Cardiac muscle cell (in vitro differentiated cells and primary cell): Measurements from ENCODE around the gene VPREB3. TPM values are rescaled to one million over a fixed set of nuclear protein-coding genes. Genes with fewer than 3 reads are reported as not detected.
A peak's percentile ranks its signal among the peaks of the same experiment; 100 is the strongest.

ENCODE experiments used
- DNase-seq, 2 donors: peaks; one replicate each; pipeline versions ENCODE4 v3.0.0 to v3.0.0-alpha.2; 2010 to 2017; ENCODE audit warnings: low read depth in 1 of 2, low spot score in 1 of 2
- H3K27ac ChIP-seq: fragments of 200-600 bp; sonication (generic); 2 replicates; pipeline ENCODE4 v1.5.1; 2016
- H3K27me3 ChIP-seq: fragments of 200-600 bp; sonication (generic); 2 replicates; pipeline ENCODE4 v1.6.0; 2016; ENCODE audit warnings: control low read depth
- H3K36me3 ChIP-seq: fragments of 200-600 bp; sonication (generic); 2 replicates; pipeline ENCODE4 v1.5.1; 2016; ENCODE audit warnings: control low read depth
- H3K4me1 ChIP-seq: fragments of 200-600 bp; sonication (generic); 2 replicates; pipeline ENCODE4 v1.8.1; 2017; ENCODE audit warnings: low read depth, mild to moderate bottlenecking, mixed run types
- H3K4me3 ChIP-seq: fragments of 200-600 bp; sonication (generic); 2 replicates; pipeline ENCODE4 v1.5.1; 2016; ENCODE audit warnings: mild to moderate bottlenecking
- H3K9me3 ChIP-seq: fragments of 200-600 bp; sonication (generic); 2 replicates; pipeline ENCODE4 v1.5.1; 2017; ENCODE audit warnings: low read depth, mild to moderate bottlenecking, control low read depth
- polyA plus RNA-seq: library from polyadenylated mRNA; unstranded; fragments of >200 nt; fragmentation: Nextera tagmentation; extraction: Ambion mirVana; gene quantifications from 2 replicates; pipeline ENCODE4 v1.2.1, GENCODE V29; 2016
- total RNA-seq: library from RNA; depleted of rRNA; stranded (reverse); fragments of >200 nt; gene quantifications from 2 replicates; pipeline ENCODE4 v1.2.3, GENCODE V29; 2016
- TF ChIP-seq, protein P1 (sequence below): IDR thresholded peaks from 2 replicates; pipeline ENCODE4 v1.5.1; 2012; ENCODE audit warnings: low read depth, mild to moderate bottlenecking, low read length

VPREB3 gene
- total and polyA plus RNA-seq, 2 experiments from 2014 or later = 2.5 to 3.5 TPM

DNA sequence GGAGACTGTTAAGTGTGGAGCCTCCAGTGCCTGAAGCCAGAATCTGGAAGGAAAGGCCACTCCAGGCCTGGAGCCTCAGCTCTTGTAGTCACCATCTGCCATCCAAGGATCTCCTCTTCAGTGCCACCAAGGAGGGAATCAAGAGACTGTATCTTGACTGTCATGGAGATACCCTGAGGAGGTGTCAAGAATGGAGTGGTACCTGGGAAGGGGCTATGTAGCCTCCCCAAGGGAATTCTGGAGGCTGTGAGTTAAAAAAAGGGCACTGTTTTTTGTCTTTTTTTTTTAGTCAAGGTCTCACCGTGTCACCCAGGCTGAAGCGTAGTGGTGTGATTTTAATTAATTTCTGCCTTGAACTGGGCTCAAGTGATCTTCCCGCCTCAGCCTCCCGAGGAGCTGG lies 5.3 kb upstream of the VPREB3 start:
- Histone ChIP-seq H3K27ac (no peak overlapping the region), H3K27me3 (no peaks in the 10 kb centered on the region), H3K4me1 (peaks cover 11% of the 10 kb centered on the region), H3K4me3 (no peak overlapping the region), H3K9me3 (no peaks in the 10 kb centered on the region), H3K36me3 (no peaks in the 10 kb centered on the region)
- no peak for DNase-seq
- TF ChIP-seq, protein P1, sequence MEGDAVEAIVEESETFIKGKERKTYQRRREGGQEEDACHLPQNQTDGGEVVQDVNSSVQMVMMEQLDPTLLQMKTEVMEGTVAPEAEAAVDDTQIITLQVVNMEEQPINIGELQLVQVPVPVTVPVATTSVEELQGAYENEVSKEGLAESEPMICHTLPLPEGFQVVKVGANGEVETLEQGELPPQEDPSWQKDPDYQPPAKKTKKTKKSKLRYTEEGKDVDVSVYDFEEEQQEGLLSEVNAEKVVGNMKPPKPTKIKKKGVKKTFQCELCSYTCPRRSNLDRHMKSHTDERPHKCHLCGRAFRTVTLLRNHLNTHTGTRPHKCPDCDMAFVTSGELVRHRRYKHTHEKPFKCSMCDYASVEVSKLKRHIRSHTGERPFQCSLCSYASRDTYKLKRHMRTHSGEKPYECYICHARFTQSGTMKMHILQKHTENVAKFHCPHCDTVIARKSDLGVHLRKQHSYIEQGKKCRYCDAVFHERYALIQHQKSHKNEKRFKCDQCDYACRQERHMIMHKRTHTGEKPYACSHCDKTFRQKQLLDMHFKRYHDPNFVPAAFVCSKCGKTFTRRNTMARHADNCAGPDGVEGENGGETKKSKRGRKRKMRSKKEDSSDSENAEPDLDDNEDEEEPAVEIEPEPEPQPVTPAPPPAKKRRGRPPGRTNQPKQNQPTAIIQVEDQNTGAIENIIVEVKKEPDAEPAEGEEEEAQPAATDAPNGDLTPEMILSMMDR = no peak

DNA sequence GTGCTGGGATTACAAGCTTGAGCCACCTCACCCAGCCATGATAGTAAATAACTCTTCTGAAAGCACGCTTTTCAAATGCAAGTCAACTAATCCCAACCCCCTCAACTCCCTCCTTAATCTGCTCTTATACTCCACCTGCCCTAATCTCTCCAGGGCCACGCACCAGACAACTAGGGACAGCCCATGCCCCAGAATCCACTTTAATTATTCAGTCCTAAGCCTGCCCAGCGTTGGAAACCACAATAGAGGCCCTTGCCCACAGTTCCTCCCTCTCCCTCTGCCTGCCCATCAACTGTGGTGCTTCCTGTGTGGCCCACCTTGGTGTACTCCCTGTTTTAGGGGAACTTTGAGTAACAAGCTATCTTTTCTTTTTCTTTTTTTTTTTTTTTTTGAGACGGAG lies 2.7 kb upstream of the VPREB3 start:
- no peak for DNase-seq
- H3K36me3 ChIP-seq = no peaks in the 10 kb centered on the region
- TF ChIP-seq, protein P1 = no peak

DNA sequence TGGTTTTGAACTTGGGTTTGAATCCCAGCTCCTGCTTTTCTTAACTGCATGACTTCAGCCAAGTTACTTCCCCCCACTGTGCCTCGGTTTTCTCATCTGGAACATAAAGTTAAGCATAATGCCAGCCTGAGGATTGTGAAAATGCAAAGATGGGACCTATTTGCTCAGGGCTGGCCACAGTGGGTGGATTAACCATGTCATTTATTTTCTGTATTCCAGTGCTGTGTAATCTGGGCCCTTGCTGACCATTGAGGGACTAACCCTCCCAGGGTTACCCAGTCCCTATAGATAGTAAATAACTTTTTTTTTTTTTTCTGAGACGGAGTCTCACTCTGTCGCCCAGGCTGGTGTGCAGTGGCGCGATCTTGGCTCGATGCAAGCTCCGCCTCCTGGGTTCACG lies 1.5 kb upstream of the VPREB3 start:
- Histone ChIP-seq H3K27me3 (no peaks in the 10 kb centered on the region), H3K9me3 (no peaks in the 10 kb centered on the region), H3K27ac (no peak overlapping the region), H3K4me1 (no peaks in the 10 kb centered on the region), H3K4me3 (no peak overlapping the region), H3K36me3 (no peaks in the 10 kb centered on the region)
- DNase-seq = no peak
- TF ChIP-seq, protein P1 = no peak

More for the DNA sequence above, 2.7 kb upstream of the VPREB3 start:
- Histone ChIP-seq H3K9me3 (no peaks in the 10 kb centered on the region), H3K4me1 (no peaks in the 10 kb centered on the region), H3K27me3 (no peaks in the 10 kb centered on the region), H3K27ac (no peak overlapping the region), H3K4me3 (no peak overlapping the region)

DNA sequence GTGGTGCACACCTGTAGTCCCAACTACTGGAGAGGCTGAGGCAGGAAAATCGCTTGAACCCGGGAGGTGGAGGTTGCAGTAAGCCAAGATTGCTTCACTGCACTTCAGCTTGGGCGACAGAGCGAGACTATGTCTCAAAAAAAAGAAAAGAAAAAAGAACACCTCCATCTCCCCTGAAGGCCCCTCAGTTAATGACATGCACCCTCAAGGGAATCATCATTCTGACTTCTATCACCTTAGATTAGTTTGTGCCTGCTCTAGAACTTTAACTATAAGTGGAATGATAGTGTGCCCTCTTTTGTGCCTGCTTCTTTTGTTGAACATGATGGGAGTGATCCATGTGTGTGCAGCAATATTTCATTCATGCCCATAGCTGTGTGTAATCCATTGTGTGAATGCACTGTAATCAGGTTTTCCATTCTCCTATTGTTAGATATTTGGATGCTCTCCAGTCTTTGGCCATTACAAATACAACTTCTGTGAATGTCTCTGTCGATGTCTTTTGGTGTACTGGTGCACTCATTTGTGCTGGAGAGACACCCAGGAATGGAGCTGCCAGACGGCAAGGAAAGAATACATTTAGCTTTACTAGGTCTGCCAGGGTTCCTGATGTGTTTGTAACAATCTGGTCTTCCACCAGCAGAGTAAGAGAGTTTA lies 883 bp upstream of the VPREB3 start:
- Histone ChIP-seq H3K27me3 (no peaks in the 10 kb centered on the region), H3K4me1 (peaks cover 4% of the 10 kb centered on the region), H3K27ac (no peak overlapping the region), H3K36me3 (no peaks in the 10 kb centered on the region), H3K9me3 (no peaks in the 10 kb centered on the region), H3K4me3 (no peak overlapping the region)
- peak in 1 of 2 donors; percentile 41 for DNase-seq
- TF ChIP-seq, protein P1 = no peak

DNA sequence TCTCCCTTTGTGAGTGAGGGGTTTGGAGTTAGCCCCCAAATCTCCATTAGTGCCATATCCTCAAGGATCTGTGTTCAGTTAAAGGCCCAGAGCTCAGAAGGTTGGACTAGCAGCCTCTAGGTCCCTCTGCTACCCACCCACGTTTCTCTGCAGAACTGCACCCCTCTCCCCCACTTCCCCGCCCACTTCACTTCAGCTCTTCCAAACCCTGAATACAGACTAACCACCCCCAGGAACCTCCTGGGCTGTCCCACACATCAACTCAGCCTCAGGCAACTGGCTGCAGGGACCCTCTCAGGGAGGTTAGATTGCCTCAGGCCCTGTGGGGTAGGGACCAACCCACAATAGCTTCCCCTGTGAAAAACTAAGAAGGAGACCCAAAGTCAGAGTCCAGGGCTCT lies 840 bp downstream of the VPREB3 start:
- Histone ChIP-seq H3K9me3 (no peaks in the 10 kb centered on the region), H3K27ac (no peak overlapping the region), H3K27me3 (no peaks in the 10 kb centered on the region), H3K4me3 (no peak overlapping the region), H3K36me3 (no peaks in the 10 kb centered on the region), H3K4me1 (peaks cover 7% of the 10 kb centered on the region)
- no peak for DNase-seq
- TF ChIP-seq, protein P1 = no peak
